Muscle layer of colon (tissue), 2 donors: Measurements from ENCODE around the gene KCNE5.
"Not testable (repeated sequence)": the region's sequence is repeated elsewhere in the genome, so short reads cannot be mapped to it uniquely, and the experiment has no call there.

Source experiments
- H3K27ac ChIP-seq: one replicate; pipeline ENCODE4 v1.7.0; 2013; ENCODE audit warnings: low read depth, mild to moderate bottlenecking, low read length, moderate library complexity
- H3K27me3 ChIP-seq, 2 donors: one replicate each; pipeline ENCODE4 v1.7.0; 2013; ENCODE audit warnings: low read length in 2 of 2, mild to moderate bottlenecking in 2 of 2; ENCODE audit not compliant: insufficient read depth in 2 of 2, control insufficient read depth in 1 of 2
- H3K36me3 ChIP-seq: one replicate; pipeline ENCODE4 v1.7.0; 2013; ENCODE audit warnings: mild to moderate bottlenecking, low read length; ENCODE audit not compliant: insufficient read depth
- H3K4me1 ChIP-seq: one replicate; pipeline ENCODE4 v1.7.0; 2013; ENCODE audit warnings: mild to moderate bottlenecking, low read length; ENCODE audit not compliant: insufficient read depth
- H3K4me3 ChIP-seq, 2 donors: one replicate each; pipeline ENCODE4 v1.7.0; 2013; ENCODE audit warnings: low read length in 2 of 2, low read depth in 1 of 2, mild to moderate bottlenecking in 1 of 2, moderate library complexity in 1 of 2
- H3K9ac ChIP-seq: one replicate; pipeline ENCODE4 v1.7.0; 2013; ENCODE audit warnings: low read length
- H3K9me3 ChIP-seq: one replicate; pipeline ENCODE4 v1.7.0; 2013; ENCODE audit warnings: mild to moderate bottlenecking, low read length
- donor health status: abdominal sarcoma.
- donor health status: Adenocarcinoma of cecum.

The KCNE5 gene

GRCh38 chrX:109600237-109600651 lies 24.7 kb downstream of the KCNE5 start:
- Histone ChIP-seq H3K9ac (no peak overlapping the region), H3K36me3 (no peaks in the 10 kb centered on the region), H3K4me3 (no peak overlapping the region), H3K9me3 (no peaks in the 10 kb centered on the region), H3K4me1 (no peaks in the 10 kb centered on the region), H3K27ac (no peak overlapping the region), H3K27me3 (peaks cover 0 to 13% of the 10 kb centered on the region in 2 donors)

GRCh38 chrX:109596015-109596414 lies 29.0 kb downstream of the KCNE5 start:
- H3K27ac ChIP-seq, result no peak overlapping the region
- no peak overlapping the region for H3K4me3 ChIP-seq
- no peaks in the 10 kb centered on the region for H3K36me3 ChIP-seq
- H3K27me3 ChIP-seq, result peaks cover 0 to 10% of the 10 kb centered on the region in 2 donors
- no peaks in the 10 kb centered on the region for H3K9me3 ChIP-seq
- no peak overlapping the region for H3K9ac ChIP-seq
- no peaks in the 10 kb centered on the region for H3K4me1 ChIP-seq

- Histone ChIP-seq H3K36me3 (no peaks in the 10 kb centered on the region), H3K27me3 (no peaks in the 10 kb centered on the region), H3K4me1 (no peaks in the 10 kb centered on the region), H3K27ac (no peak overlapping the region), H3K4me3 (no peak overlapping the region), H3K9ac (no peak overlapping the region), H3K9me3 (no peaks in the 10 kb centered on the region)
Observed at GRCh38 chrX:109590176-109590575, 34.8 kb downstream of the KCNE5 start.

- Histone ChIP-seq H3K36me3 (no peaks in the 10 kb centered on the region), H3K4me1 (no peaks in the 10 kb centered on the region), H3K9ac (no peak overlapping the region), H3K4me3 (no peak overlapping the region), H3K27me3 (no peaks in the 10 kb centered on the region), H3K27ac (no peak overlapping the region), H3K9me3 (no peaks in the 10 kb centered on the region)
Observed at GRCh38 chrX:109585488-109585887, 39.5 kb downstream of the KCNE5 start.

- H3K9me3 ChIP-seq, result no peaks in the 10 kb centered on the region
- H3K27ac ChIP-seq, result no peak overlapping the region
- H3K4me1 ChIP-seq, result no peaks in the 10 kb centered on the region
- H3K27me3 ChIP-seq, result peaks cover 0 to 6% of the 10 kb centered on the region in 2 donors
- no peaks in the 10 kb centered on the region for H3K36me3 ChIP-seq
- H3K4me3 ChIP-seq, result no peak overlapping the region
- H3K9ac ChIP-seq, result no peak overlapping the region
Observed at GRCh38 chrX:109578916-109579315, 46.1 kb downstream of the KCNE5 start.

- Histone ChIP-seq H3K4me3 (no peak overlapping the region), H3K9ac (no peak overlapping the region), H3K4me1 (no peaks in the 10 kb centered on the region)
Observed at GRCh38 chrX:109577055-109577454, 47.9 kb downstream of the KCNE5 start.

GRCh38 chrX:109576083-109576482 lies 48.9 kb downstream of the KCNE5 start:
- not testable (repeated sequence) for H3K4me3 ChIP-seq

More at GRCh38 chrX:109577055-109577454, 47.9 kb downstream of the KCNE5 start:
- H3K36me3 ChIP-seq, result no peaks in the 10 kb centered on the region
- H3K27me3 ChIP-seq, result peaks cover 0 to 8% of the 10 kb centered on the region in 2 donors
- H3K9me3 ChIP-seq, result no peaks in the 10 kb centered on the region
- no peak overlapping the region for H3K27ac ChIP-seq

More at GRCh38 chrX:109576083-109576482, 48.9 kb downstream of the KCNE5 start:
- H3K9me3 ChIP-seq, H3K4me1 ChIP-seq, H3K9ac ChIP-seq, H3K36me3 ChIP-seq, H3K27me3 ChIP-seq, H3K27ac ChIP-seq: not testable (repeated sequence)
